HG03175 (cell line): ENCODE data around the gene FRYL.

ENCODE experiments used
- ATAC-seq: cut with Tn5 transposase; IDR thresholded peaks from one replicate; pipeline ENCODE4 v1.9.1; 2021; ENCODE audit warnings: mild to moderate bottlenecking, moderate library complexity; ENCODE audit not compliant: unreplicated experiment

Gene FRYL

GRCh38 chr4:48498895-48499294 lies 281.2 kb downstream of the FRYL start:
- ATAC-seq, result no peak

GRCh38 chr4:48495941-48496340 lies 284.1 kb downstream of the FRYL start:
- ATAC-seq, result no peak

- ATAC-seq, result no peak
Measured at GRCh38 chr4:48493452-48494100, 286.5 kb downstream of the FRYL start.

DNA sequence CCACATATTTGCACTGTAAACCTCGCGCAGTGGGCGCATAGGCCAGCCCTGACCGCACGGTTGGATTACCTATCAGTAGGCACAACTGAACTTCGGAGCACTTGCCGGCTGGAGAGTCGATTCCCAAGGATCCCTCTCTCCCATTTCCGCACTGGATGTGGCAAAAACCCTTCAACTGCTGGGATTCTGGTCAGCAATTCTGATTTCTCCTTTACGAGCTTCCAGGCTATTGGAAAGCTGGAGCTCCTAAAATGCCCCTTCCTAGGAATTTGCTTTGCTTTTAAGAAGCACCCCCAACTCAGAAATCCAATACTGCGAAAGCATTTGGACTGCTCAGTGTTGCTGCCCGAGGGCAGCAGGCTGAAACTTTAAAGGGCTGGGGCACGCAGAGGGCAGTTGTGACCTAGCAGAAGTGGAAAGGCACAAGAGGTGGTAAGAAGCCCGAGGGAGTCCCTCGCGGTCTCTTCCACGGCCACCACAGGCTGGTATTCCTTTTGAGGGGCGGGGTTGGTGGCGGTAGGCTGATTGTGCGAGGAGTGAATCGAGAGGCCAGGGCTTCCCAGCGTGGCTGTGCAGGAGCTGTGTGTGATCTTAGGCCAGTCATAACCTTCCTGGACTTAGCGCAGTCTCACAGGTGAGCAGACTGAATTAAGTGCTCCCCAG lies 288.4 kb downstream of the FRYL start:
- ATAC-seq, result no peak

- ATAC-seq, result no peak
Measured at GRCh38 chr4:48490680-48491513, 289.2 kb downstream of the FRYL start.

DNA sequence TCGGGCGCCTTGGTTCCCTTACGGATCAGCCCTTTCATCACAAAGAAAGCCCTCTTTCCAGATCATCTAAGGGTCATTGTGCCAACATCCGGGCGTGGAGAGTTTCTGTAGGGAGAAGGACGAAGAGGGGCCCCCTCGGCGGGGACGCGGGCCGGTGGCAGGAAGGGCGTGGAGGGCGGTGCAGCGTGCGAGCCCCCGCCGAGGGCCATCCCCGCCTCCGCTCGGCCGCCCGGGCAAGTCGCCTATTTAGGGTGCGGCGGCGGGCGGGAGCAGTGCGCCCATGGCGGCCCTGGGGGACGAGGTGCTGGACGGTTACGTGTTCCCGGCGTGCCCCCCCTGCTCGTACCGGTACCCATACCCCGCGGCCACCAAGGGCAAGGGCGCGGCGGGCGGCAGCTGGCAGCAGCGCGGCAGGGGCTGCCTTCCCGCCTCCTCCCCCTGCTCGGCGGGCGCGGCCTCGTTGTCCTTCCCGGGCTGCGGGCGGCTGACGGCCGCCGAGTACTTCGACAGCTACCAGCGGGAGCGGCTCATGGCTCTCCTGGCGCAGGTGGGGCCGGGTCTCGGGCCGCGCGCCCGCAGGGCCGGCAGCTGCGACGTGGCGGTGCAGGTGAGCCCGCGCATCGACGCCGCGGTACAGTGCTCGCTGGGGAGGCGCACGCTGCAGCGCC lies 289.9 kb downstream of the FRYL start, which contains the start of gene ZAR1:
Gene ZAR1 (plus strand): TSS at position 241 of the 668 bp plus-strand sequence. CDS start 40 bp downstream, at position 281.
- ATAC-seq, result no peak

- ATAC-seq, result no peak
Measured at GRCh38 chr4:48489683-48490011, 290.4 kb downstream of the FRYL start.

DNA sequence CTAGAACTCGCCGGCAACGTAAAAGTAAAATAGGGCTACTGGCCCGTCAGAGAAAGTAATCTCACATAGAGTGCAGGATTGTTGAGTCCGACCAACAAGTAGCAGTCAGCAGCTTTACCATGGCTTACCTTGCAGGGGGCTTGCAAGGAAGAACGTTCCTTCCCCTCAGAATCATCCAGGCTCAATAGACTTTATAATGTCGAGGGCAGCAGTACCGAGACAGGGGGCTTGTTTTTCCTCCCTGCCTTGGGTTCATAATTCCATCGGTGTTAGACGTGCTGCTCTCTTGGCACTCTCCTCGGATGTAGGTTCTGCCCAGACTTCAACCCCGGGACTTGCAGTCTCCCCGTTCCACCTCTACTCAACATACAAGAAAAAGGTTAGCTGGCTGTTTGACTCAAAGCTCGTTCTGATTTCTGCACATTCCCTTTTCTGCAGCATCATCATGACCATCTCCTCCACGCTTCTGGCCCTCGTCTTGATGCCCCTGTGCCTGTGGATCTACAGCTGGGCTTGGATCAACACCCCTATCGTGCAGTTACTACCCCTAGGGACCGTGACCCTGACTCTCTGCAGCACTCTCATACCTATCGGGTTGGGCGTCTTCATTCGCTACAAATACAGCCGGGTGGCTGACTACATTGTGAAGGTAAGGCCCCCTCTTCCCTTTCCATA lies 295.4 kb downstream of the FRYL start:
- no peak for ATAC-seq

GRCh38 chr4:48483777-48484493 lies 296.1 kb downstream of the FRYL start:
- ATAC-seq, result no peak

DNA sequence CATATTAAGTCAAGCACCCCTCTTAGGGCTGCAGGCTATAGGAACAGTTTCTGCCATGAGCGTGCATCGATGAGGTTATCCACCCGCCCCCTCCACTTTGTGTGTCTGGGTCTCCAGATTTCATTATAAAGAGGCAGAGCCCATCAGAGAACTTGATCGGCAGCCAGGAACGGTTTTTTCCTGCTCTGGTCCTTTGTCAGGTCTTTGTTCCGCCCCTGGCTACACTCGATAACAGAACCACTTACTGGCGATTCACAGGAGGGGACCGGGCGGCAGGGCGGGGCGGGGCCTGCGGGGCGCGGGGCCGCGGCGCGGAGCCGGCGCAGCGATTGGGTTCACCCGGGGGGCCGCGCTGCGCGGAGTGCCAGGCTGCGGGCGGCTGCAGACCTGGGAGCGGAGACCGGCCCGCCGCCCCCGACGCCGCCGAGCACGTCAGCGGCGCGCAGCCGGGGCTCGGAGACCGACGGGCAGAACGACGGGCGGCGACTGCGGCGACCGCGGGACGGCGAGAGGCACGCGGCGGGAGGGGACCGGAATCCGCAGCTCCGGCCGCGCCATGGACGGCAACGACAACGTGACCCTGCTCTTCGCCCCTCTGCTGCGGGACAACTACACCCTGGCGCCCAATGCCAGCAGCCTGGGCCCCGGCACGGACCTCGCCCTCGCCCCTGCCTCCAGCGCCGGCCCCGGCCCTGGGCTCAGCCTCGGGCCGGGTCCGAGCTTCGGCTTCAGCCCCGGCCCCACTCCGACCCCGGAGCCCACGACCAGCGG lies 296.9 kb downstream of the FRYL start, which contains the start of gene SLC10A4:
Gene SLC10A4 (plus strand): TSS at position 338 of the 771 bp plus-strand sequence. CDS start 219 bp downstream, at position 557.
- ATAC-seq, result no peak

DNA sequence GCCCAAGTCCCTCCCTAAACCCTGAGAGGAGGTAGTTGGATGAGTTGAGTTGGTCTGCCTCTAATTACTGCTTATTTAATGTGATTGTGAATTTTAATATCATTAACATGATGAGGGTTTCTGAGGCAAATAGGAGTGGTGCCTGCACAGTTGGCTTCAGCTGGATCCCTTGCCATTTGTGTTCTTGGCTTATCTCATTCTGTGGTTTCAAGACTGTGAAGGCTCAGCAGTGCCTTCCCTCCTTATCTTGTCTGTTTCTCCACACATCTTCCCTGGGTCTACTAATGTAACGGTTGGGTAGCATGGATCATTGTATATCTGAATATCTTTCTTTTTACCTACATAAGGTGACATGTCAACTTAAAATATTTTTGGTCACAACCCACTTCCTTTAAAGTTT lies 298.5 kb downstream of the FRYL start:
- no peak for ATAC-seq

DNA sequence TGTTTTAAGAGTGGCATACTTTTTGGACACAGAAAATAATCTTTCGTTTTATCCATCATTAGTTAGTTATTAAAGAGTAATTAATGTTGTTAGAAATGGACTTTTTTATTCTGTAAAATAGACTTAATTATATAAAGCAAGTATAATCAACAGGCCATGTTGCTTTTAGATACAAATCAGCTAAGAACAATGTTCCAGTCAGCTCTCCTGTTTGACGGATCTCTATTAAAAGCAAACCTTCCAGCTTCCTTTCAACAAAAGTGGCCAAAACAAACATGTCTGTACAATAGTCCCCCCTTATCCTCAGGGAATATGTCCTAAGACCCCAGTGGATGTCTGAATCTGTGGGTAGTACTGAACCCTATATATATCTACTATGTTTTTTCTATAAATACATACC lies 301.8 kb downstream of the FRYL start:
- ATAC-seq, result no peak

DNA sequence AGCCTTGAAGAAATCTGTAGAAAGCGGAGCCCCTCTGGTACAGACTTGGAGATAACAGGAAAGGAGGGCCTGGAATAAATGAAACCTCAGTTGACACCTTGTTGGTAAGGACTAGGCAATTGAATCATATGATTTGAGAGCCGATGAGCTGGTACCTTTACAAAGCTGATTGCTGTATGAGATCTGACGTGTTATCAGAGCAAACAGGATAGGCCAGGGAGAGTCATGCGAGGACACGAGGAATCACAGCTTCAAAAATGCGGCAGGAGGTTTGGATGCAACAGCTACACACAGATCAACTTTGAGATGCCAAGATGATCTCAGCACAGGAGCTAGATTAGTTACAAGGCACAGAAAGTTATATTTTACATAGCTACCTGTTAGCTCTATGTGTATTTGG lies 304.3 kb downstream of the FRYL start:
- ATAC-seq, result no peak

GRCh38 chr4:48472794-48473193 lies 307.3 kb downstream of the FRYL start:
- no peak for ATAC-seq

DNA sequence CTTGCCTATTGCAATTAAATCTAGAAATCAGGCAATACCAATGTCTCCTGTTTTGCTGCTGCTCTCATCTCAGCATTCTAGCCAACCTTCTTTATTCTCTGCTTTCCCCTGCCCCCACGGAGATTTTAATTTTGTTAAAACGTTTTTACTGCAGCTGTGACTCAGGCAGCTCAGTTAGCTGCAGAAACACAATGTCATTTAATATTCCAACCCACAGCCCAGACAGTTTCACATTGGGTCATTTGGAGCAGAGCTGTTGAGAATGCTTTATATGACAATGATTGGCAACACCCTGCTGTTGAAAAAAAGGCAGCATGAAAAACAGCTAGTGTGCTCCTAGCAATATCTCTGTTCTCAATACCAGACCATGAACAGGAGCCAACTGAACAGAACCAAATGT lies 309.5 kb downstream of the FRYL start:
- ATAC-seq, result no peak

- ATAC-seq, result no peak
Measured at GRCh38 chr4:48470137-48470536, 309.9 kb downstream of the FRYL start.

DNA sequence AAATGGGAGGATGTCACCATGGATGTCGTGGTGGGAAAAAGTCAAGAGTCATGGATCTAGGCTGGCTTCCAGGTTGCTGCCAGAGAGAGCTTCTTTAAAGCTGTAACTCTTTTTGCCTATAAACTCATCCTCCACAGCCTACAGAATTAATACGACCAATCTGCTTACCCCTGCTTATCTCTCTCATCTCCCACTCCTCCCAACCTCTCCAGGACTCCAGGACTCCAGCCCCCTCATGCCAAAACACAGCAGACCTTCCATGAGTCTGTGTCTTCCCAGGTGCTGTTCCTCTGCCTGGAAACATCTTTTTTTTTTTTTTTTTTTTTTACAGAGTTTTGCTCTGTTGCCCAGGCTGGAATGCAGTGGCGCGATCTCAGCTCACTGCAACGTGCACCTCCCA lies 312.2 kb downstream of the FRYL start:
- ATAC-seq, result no peak

DNA sequence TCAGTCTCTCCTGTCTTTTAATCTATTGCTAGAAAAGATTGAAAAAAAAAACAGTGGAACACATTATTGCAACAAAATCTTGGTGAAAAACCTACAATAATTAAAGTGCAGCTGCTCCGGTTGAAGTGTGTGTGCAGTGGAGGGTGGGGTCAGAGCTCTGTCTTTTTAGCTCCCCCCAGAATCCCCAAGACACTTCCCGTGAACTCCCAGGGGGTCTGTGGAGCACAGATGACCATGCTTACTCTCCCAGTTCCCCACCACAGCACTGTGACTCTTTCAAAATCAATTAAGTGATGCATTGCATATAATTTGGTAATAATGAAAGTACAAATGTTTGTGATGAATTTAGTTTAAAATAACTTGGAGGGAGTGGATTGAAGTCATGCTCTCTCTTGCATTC lies 312.6 kb downstream of the FRYL start:
- no peak for ATAC-seq

DNA sequence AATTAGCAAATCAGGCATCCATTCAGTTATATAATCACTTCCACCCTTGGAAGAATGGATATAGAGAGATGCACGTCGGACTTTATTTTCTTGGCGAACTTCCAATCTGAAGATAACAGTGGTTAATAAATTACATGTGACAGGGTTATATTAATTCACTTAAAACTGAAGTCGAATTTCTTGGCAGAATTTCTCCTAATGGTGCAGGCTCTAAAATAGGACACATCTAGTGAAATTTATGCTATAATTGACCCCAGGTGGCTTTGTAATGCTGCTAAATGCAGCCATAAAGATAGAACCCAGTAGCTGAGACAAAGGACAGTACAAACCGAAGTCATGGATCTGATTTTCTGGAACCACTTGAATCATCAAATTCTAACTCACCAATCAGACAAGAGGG lies 317.7 kb downstream of the FRYL start:
- ATAC-seq, result no peak
